ENCODE results near the gene SLIT3.

GRCh38 chr5:169088028-169088725, 212.8 kb downstream of the SLIT3 start:
- TF ChIP-seq CTCF (IDR thresholded peaks at IDR 0.05) (no peak), EZH2 (IDR thresholded peaks at IDR 0.05) (no peak), EZH2phosphoT487 (IDR thresholded peaks at IDR 0.05) (no peak)
